ENCODE results near the gene NAMPT. TPM values are rescaled to one million over a fixed set of nuclear protein-coding genes. Genes with fewer than 3 reads are reported as not detected.
"Not testable (repeated sequence)": the region's sequence is repeated elsewhere in the genome, so short reads cannot be mapped to it uniquely, and the experiment has no call there.

NAMPT gene
- total RNA-seq, 2 donors from 2014 or later = 283 to 446 TPM

DNA sequence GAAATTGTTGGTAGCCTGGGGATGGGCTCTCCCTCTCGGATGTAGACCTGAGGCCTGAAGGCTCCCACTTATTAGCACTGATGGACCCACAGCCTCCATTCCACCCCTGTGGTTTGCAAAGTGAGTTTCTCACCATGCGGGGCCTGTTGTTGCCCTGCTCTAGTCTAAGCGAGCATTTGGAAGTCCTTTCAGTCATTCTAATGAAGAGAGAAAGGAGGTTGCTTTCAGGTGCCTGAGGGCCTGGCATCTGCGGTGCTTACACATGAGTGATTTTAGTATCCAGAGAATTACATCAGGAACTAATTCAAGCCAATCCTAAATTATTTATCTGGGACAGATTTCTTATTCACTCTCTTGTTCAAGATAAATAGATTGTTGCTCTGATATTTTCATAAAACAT is 61.6 kb downstream of the NAMPT start:
- Mint-ChIP-seq H3K4me1 (ENCODE audit: low read depth in 2 of 2) (peaks cover 0 to 6% of the 10 kb centered on the region in 2 donors), H3K27me3 (peaks cover 25 to 33% of the 10 kb centered on the region in 2 donors), H3K9me3 (no peaks in the 10 kb centered on the region), H3K27ac (no peak overlapping the region), H3K36me3 (no peaks in the 10 kb centered on the region), H3K4me3 (no peak overlapping the region)
- DNase-seq (ENCODE audit: low spot score) (no peak), ATAC-seq (no peak)

DNA sequence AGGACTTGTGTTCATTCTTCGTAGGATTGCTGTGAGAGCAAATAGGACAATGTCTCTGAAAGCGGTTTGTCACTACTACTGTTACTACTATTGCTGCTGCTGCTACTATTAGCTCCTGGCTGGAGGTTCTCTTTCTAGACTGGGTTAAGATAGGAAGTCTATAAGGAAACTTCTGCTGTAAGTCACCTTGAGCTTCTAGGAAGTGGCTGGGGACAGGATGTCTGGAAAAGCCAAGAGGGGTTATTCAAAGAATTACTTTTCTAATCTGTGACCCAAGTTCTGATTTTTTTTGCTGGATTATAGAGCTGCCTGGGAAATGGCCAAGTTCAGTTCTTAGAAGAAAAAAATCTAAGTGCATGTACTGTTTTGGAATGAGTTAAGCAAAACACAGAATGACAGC is 62.2 kb downstream of the NAMPT start:
- Mint-ChIP-seq H3K27me3 (peaks cover 19 to 32% of the 10 kb centered on the region in 2 donors), H3K4me3 (no peak overlapping the region), H3K9me3 (no peaks in the 10 kb centered on the region), H3K27ac (no peak overlapping the region), H3K36me3 (no peaks in the 10 kb centered on the region), H3K4me1 (ENCODE audit: low read depth in 2 of 2) (peaks cover 0 to 6% of the 10 kb centered on the region in 2 donors)
- ATAC-seq = no peak
- DNase-seq (ENCODE audit: low spot score) = no peak

DNA sequence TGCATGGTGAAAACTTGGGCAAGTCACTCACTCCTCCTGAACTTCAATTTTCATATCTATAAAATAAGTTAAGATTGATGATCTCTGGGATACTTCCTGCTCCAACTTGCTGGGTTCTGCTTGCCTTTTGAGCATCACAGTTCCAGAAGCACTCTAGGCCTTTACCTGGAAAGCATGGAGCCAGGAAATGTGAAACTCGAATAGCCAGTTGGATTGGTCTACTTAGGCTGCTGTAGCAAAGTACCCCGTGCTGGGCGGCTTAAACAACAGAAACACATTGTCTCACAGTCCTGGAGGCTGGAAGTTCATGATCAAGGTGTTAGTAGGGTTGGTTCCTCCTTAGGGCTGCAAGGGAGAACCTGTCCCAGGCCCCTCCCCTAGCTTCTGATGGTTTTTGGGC is 64.5 kb downstream of the NAMPT start:
- no peaks in the 10 kb centered on the region for H3K9me3 Mint-ChIP-seq
- DNase-seq (ENCODE audit: low spot score) = no peak
- H3K4me1 Mint-ChIP-seq (ENCODE audit: low read depth in 2 of 2) = peaks cover 0 to 6% of the 10 kb centered on the region in 2 donors

DNA sequence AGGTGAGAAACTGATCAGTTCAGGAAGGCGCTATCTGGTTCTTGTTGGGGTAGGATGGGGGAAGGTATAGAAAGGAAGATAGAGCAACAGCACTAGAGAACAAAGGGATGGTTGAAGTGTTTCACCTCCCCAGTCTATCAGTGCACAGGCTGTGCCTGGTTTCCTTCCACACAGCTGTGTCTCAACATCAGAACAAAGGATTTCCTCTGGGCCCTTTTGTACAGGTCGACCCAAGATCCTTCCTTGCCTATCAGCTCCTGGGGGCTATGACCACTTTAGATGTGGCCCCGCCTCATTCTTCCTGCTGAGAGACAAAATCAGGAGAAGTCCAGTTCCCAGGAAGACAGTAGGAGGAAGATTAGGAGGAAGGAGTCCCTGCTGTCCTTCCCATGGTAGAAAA is 65.6 kb downstream of the NAMPT start:
- Mint-ChIP-seq H3K36me3 (no peaks in the 10 kb centered on the region), H3K9me3 (no peaks in the 10 kb centered on the region), H3K4me3 (no peak overlapping the region), H3K27me3 (peaks cover 17 to 29% of the 10 kb centered on the region in 2 donors), H3K4me1 (ENCODE audit: low read depth in 2 of 2) (peaks cover 0 to 6% of the 10 kb centered on the region in 2 donors), H3K27ac (no peak overlapping the region)
- ATAC-seq (no peak), DNase-seq (ENCODE audit: low spot score) (no peak)

More for the DNA sequence above, 64.5 kb downstream of the NAMPT start:
- Mint-ChIP-seq H3K27me3 (peaks cover 25 to 33% of the 10 kb centered on the region in 2 donors), H3K4me3 (no peak overlapping the region), H3K27ac (no peak overlapping the region), H3K36me3 (no peaks in the 10 kb centered on the region)
- ATAC-seq = no peak

DNA sequence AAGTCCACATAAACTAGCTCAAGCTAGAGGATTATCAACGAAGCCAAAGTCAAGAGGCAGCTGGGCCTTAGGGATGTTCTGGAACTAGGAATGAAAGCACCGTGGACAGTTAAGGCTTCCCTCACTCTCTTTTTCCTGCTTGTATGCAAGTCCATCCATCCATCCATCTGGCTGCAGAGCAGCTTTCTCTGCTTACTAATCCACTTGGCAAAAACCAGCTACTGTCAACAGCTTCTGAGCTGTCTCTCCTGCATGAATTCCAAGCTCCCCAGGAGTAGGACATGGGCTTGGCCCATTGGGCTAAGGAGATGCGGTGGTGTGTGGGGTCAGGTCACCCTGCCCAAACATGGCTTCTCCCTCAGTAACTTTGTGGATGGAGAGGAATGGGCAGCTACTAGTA is 66.2 kb downstream of the NAMPT start:
- DNase-seq (ENCODE audit: low spot score) = no peak
- H3K27me3 Mint-ChIP-seq = peaks cover 17 to 29% of the 10 kb centered on the region in 2 donors
- peaks cover 0 to 6% of the 10 kb centered on the region in 2 donors for H3K4me1 Mint-ChIP-seq (ENCODE audit: low read depth in 2 of 2)
- H3K27ac Mint-ChIP-seq = no peak overlapping the region
- H3K36me3 Mint-ChIP-seq = no peaks in the 10 kb centered on the region
- no peak for ATAC-seq
- no peak overlapping the region for H3K4me3 Mint-ChIP-seq
- no peaks in the 10 kb centered on the region for H3K9me3 Mint-ChIP-seq

DNA sequence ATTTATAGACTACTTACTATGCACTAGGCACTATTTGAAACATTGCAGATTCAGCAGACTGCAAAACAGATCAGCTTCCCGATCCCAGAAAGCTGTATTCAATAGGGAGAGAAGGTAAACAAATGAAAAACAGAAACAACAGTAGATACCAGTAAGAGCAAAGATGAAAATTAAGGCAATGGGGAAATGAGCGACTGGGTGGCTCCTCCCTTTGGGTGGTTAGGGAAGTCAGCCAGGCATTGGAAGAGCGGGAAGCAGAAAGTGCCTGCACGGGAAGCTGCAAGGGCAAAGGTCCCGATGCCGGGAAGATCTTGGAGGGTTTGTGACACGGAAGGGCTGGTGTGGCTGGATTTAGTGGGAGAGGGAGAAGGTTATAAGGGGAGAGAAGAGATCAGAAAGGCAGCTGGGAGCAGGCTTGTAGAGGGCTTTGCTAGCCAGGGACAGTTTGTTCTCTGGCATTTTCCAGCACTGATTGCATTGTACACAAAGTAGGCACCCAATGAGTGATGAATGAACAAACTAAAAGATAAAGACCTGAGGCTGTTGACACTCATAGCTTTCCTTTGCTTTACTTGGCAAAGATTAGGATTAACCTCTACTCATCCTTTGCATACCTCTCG is 67.8 kb downstream of the NAMPT start:
- peaks cover 29 to 32% of the 10 kb centered on the region in 2 donors for H3K27me3 Mint-ChIP-seq
- no peak for DNase-seq (ENCODE audit: low spot score)
- H3K4me1 Mint-ChIP-seq (ENCODE audit: low read depth in 2 of 2) = no peaks in the 10 kb centered on the region
- no peaks in the 10 kb centered on the region for H3K36me3 Mint-ChIP-seq
- no peak overlapping the region for H3K27ac Mint-ChIP-seq
- no peak overlapping the region for H3K4me3 Mint-ChIP-seq
- H3K9me3 Mint-ChIP-seq = peaks cover 4% of the 10 kb centered on the region
- no peak for ATAC-seq

DNA sequence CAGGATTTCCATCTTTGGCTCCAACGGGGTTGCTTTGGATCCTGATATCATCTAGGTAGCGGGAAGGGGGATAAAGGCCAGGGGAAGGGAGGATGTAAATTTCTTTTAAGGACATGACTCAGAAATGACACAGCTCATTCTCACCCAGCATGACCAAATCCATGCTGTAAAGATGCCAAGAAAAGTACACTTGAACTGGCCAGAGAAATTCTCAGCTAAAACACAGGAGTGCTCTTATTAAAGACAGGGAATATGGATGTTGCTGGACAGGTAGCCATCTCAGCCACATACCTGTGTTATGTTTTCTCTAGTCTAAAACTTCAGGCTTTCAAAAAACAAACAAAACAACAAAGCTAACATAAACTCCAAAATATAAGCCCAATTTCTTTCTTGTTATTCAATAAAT is 68.3 kb downstream of the NAMPT start:
- ATAC-seq (no peak), DNase-seq (ENCODE audit: low spot score) (no peak)
- Mint-ChIP-seq H3K27ac (no peak overlapping the region), H3K9me3 (peaks cover 4% of the 10 kb centered on the region), H3K4me3 (no peak overlapping the region), H3K27me3 (peaks cover 32 to 34% of the 10 kb centered on the region in 2 donors), H3K36me3 (no peaks in the 10 kb centered on the region), H3K4me1 (ENCODE audit: low read depth in 2 of 2) (no peaks in the 10 kb centered on the region)

DNA sequence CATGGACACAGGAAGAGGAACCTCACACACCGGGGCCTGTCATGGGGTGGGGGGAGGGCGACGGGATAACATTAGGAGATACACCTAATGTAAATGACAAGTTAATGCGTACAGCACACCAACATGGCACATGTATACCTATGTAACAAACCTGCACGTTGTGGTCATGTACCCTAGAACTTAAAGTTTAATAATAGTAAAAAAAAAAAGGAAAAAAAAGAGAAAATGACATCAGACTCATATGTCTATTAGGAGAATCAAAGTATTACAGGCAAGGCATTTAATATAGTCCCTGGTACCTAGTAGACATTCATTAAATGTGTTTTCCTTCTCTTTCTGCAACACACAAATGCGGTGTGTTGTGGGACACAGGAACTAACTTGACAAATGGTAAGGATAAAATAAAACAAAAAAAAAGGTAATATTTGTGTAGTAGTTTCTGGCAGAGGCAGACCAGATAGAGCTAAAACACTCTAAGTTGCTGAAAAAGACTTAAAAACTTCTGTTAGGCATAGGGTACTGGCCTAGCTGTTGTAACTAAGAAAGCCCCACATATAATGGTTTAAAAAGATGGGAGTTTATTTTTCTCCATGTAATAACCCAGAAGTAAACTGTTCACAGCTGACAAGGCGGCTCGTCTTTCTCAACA is 68.8 kb downstream of the NAMPT start:
- H3K27me3 Mint-ChIP-seq = peaks cover 31 to 32% of the 10 kb centered on the region in 2 donors
- no peaks in the 10 kb centered on the region for H3K36me3 Mint-ChIP-seq
- DNase-seq (ENCODE audit: low spot score) (no peak), ATAC-seq (no peak)
- H3K27ac Mint-ChIP-seq = no peak overlapping the region
- no peak overlapping the region for H3K4me3 Mint-ChIP-seq
- no peaks in the 10 kb centered on the region for H3K4me1 Mint-ChIP-seq (ENCODE audit: low read depth in 2 of 2)
- peaks cover 4% of the 10 kb centered on the region for H3K9me3 Mint-ChIP-seq

DNA sequence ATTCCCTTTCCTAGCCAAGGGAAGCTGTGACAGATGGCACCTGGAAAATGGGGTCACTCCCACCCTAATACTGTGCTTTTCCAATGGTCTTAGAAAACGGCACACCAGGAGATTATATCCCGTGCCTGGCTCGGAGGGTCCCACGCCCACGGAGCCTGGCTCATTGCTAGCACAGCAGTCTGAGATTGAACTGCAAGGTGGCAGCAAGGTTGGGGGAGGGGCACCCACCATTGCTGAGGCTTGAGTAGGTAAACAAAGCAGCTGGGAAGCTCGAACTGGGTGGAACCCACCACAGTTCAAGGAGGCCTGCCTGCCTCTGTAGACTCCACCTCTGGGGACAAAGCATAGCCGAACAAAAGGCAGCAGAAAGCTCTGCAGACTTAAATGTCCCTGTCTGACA is 75.8 kb downstream of the NAMPT start:
- not testable (repeated sequence) for H3K36me3 Mint-ChIP-seq; DNase-seq (ENCODE audit: low spot score); ATAC-seq; H3K9me3 Mint-ChIP-seq; H3K4me1 Mint-ChIP-seq (ENCODE audit: low read depth in 2 of 2); H3K27ac Mint-ChIP-seq; H3K4me3 Mint-ChIP-seq
- peaks cover 35 to 60% of the 10 kb centered on the region in 2 donors for H3K27me3 Mint-ChIP-seq

DNA sequence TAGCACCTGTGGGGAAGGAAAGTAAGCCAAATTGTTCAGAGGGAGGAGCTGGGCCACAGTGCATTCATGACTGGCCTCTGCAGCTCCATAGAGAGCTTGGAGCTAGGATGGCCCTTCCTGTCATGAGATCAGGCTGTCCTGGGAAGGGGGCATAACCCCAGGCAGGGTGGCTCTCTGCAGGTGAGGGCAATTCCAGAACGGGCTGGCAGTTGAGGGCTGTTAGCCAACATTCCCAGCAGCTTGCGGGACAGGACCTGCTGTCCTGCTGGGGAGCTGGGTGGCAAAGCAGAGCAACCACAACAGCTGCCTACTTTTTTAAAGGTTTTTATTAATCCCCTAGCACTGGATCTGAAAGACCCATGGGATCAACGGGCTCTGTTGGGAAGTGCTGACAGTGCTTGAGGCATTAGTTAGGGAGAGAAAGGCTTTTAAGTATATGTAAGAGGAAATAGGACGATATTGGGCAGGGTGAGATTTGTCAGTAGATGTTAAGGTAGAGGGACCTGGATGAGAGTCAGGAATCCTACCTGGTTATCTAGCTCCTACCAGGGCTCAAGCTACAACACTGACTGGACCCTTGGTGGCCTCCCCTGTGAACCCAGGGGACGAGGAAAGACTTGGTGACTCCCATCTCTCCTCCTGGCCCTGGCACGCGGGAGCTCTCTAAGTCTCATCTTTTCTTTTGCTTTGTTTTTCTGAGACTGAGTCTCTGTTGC is 77.8 kb downstream of the NAMPT start:
- Mint-ChIP-seq H3K27me3 (peaks cover 32 to 53% of the 10 kb centered on the region in 2 donors), H3K9me3 (no peaks in the 10 kb centered on the region)

DNA sequence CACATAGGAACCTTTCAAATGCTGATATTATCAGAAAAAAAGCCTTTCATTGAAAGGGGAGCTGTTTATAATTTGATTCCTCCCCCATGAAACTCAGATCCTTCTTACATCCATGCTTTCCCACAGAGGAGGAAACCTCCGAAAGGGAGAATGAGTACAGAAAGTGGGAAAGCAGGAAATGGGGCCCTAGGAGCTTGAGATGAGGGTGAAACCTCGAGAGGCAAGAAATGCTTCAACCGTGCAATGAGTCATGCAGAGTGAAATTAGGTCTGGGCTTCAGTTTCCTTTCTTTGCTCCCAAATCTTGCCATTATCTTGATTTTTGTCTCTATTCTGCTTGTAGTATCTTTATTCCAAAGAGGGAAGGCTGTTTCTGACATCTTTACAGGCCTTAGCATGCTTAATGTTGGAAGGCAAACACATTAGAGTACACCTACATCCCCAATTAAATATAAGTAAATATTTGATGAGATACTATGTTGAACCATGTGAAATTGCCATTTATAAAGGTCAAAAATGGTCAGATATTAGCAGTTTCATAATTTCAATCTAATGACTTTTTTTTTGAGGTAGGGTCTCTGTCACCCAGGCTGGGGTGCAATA is 79.1 kb downstream of the NAMPT start:
- Mint-ChIP-seq H3K27ac (no peak overlapping the region), H3K27me3 (peaks cover 30 to 58% of the 10 kb centered on the region in 2 donors), H3K4me1 (ENCODE audit: low read depth in 2 of 2) (no peaks in the 10 kb centered on the region), H3K9me3 (no peaks in the 10 kb centered on the region), H3K4me3 (no peak overlapping the region), H3K36me3 (peaks cover 6% of the 10 kb centered on the region)
- DNase-seq (ENCODE audit: low spot score) (no peak), ATAC-seq (no peak)

More for the DNA sequence above, 77.8 kb downstream of the NAMPT start:
- Mint-ChIP-seq H3K4me3 (no peak overlapping the region), H3K27ac (no peak overlapping the region), H3K4me1 (ENCODE audit: low read depth in 2 of 2) (no peaks in the 10 kb centered on the region), H3K36me3 (peaks cover 6% of the 10 kb centered on the region)
- no peak for DNase-seq (ENCODE audit: low spot score)
- ATAC-seq = no peak

DNA sequence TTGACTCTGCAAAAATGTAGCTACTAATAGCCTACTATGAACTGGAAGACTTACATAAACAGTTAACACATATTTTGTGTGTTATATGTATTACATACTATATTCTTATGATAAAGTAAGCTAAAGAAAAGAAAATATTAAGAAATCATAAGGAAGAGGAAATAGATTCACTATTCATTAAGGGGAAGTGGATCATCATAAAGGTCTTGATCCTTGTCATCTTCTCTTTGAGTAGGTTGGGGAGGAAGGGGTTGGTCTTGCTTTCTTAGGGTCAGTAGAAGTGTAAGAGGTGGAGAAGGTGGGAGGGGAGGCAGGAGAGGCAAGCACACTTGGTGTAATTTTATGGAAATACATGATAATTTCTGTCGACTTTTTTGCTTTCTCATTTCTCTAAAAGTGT is 81.3 kb downstream of the NAMPT start:
- Mint-ChIP-seq H3K4me1 (ENCODE audit: low read depth in 2 of 2) (no peaks in the 10 kb centered on the region), H3K9me3 (no peaks in the 10 kb centered on the region), H3K4me3 (no peak overlapping the region), H3K27ac (no peak overlapping the region), H3K27me3 (peaks cover 29 to 55% of the 10 kb centered on the region in 2 donors), H3K36me3 (no peaks in the 10 kb centered on the region)
- ATAC-seq (no peak), DNase-seq (ENCODE audit: low spot score) (no peak)

DNA sequence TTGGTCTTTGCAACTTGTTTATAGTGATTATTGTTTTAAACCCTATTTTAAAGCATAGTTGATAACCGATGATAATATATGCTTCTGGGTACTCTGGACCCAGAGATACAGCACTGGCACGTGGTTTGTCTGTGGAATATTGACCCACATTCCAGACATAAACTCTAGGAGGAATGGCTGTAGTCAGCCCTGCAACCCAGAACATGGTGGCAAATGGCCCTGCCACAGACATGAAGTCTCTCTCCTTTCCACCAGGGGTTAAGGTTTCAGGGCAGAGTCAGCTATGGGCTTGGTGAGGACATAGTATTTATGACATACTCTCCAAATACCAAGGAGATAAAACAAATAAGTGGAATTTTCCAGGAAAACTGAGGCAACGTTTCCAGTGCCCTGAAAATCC is 83.6 kb downstream of the NAMPT start:
- H3K4me1 Mint-ChIP-seq (ENCODE audit: low read depth in 2 of 2) = no peaks in the 10 kb centered on the region

More for the DNA sequence above, 83.6 kb downstream of the NAMPT start:
- Mint-ChIP-seq H3K27me3 (peaks cover 27 to 42% of the 10 kb centered on the region in 2 donors), H3K27ac (no peak overlapping the region), H3K9me3 (no peaks in the 10 kb centered on the region), H3K4me3 (no peak overlapping the region), H3K36me3 (no peaks in the 10 kb centered on the region)
- ATAC-seq (no peak), DNase-seq (ENCODE audit: low spot score) (no peak)

Measured in natural killer cell treated with Interleukin-12 subunit alpha and Interleukin-12 subunit beta and Interleukin-15 and Interleukin-18, amount 100 ng/mL, for 72 hours (primary cell).